Memory B cell (primary cell): ENCODE measurements around the gene LARGE1.
A peak's percentile ranks its signal among the peaks of the same experiment; 100 is the strongest.

Source experiments
- ATAC-seq: fragments of 150-1000 bp; cut with Tn5 transposase; 2 replicates; pipeline ENCODE4 v1.10.0; 2021; ENCODE audit warnings: low read depth, mild to moderate bottlenecking, moderate library complexity
- DNase-seq, 2 donors: peaks; one replicate each; pipeline ENCODE4 v3.0.0; 2022; ENCODE audit warnings: low spot score in 2 of 2
- H3K27ac Mint-ChIP-seq: one replicate; pipeline ENCODE4 v1.8.0; 2022; ENCODE audit warnings: mild to moderate bottlenecking, moderate library complexity, mixed read lengths
- H3K27me3 Mint-ChIP-seq: one replicate; pipeline ENCODE4 v1.8.0; 2022; ENCODE audit warnings: mixed read lengths
- H3K36me3 Mint-ChIP-seq: one replicate; pipeline ENCODE4 v1.8.0; 2022; ENCODE audit warnings: mild to moderate bottlenecking, mixed read lengths
- H3K4me1 Mint-ChIP-seq: one replicate; pipeline ENCODE4 v1.8.0; 2022; ENCODE audit warnings: mixed read lengths
- H3K4me3 Mint-ChIP-seq: one replicate; pipeline ENCODE4 v1.8.0; 2022; ENCODE audit warnings: mild to moderate bottlenecking, moderate library complexity, mixed read lengths
- H3K9me3 Mint-ChIP-seq: one replicate; pipeline ENCODE4 v1.8.0; 2022; ENCODE audit warnings: mixed read lengths

LARGE1 gene

DNA sequence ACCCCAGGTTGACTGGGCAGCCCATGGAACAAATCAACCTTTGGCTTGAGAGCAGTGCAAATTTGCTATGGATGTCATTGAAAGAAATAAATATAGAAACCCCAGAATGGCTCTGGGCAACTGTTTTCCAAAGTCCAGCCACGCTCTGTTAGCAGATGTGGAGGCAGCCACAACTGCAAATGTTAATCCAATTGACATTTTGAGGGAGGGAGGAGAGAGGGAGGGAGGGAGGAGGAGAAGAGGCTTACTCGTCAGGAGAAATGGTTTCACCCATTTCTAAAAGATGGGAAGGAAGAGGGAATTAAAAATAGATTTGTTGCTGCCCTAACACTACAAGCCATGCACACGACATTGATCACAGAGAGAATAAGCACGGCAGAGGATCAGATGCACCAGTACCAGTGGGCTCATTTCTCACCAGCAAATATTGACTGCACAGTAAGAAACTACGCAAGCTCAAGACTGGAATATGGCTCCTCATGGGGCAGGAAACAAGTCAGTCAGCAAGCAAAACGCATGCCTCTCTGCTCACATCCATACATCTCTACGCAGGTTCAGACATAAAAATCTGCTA is 229.1 kb downstream of the LARGE1 start:
- Mint-ChIP-seq H3K4me3 (no peak overlapping the region), H3K27me3 (peaks cover 3% of the 10 kb centered on the region), H3K27ac (no peak overlapping the region), H3K4me1 (peaks cover 5% of the 10 kb centered on the region), H3K36me3 (peaks cover 14% of the 10 kb centered on the region), H3K9me3 (no peaks in the 10 kb centered on the region)
- ATAC-seq: no peak
- no peak for DNase-seq

DNA sequence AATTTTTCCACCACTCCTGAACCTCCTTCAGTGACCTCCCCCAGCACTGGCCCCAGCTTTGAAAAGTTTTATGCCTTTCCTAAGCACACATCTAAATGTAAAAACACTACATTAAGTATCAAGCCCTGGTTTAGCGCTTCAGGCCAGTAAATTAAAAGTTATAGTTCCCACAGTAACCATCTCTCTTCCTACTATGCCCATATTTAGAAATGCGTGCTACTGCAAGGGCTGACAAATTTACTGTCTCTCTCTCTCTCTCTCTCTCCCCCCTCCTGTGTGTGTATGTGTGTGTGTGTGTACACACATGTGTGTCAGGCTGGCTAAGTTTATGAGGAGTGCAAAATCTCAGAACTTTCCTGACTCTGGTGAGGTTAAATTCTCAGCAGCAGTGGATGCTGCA is 231.4 kb downstream of the LARGE1 start:
- Mint-ChIP-seq H3K36me3 (peaks cover 14% of the 10 kb centered on the region), H3K27me3 (peaks cover 3% of the 10 kb centered on the region), H3K4me1 (peaks cover 8% of the 10 kb centered on the region), H3K9me3 (no peaks in the 10 kb centered on the region), H3K4me3 (no peak overlapping the region), H3K27ac (no peak overlapping the region)
- ATAC-seq: no peak
- DNase-seq: no peak

DNA sequence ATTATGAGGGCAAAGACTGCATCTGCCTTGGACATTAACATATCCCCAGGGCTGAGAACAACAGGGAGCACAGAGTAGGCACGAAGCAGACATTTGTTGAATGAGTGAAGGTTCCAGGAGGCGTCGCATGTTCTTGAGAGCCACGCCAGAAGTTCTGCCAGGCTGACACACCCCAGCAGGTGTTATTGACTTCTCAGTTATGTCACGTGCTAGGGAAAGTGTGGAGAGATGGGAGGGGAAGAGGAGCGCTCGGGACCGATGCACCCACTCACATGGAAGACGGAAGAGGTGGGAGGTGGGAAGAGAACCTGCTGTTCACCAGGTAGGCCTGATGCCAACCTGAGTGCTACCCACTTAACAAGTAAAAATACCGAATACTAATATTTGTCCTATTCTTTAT is 232.8 kb downstream of the LARGE1 start:
- Mint-ChIP-seq H3K27ac (no peak overlapping the region), H3K4me3 (no peak overlapping the region), H3K4me1 (peaks cover 8% of the 10 kb centered on the region), H3K27me3 (peaks cover 3% of the 10 kb centered on the region), H3K36me3 (peaks cover 12% of the 10 kb centered on the region), H3K9me3 (peaks cover 1% of the 10 kb centered on the region)
- no peak for DNase-seq
- no peak for ATAC-seq

DNA sequence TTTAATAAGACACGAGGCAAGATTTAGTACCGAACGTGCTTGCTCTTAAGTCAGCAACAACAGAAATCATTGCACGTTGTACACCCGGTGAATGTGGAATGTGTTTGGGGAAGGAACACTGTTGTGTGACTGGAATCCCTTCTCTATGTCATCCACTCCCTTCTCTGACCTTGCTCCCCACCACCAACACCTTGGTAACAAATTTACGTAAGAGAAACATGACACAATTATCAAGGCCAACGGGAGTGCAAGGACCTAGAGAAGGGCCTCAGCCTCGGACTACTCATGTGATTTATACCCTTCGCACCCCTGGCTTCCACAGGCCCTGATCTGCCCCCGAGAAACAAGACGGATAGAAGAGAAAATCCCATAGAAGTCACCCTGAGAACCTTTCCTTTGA is 236.2 kb downstream of the LARGE1 start:
- Mint-ChIP-seq H3K9me3 (peaks cover 3% of the 10 kb centered on the region), H3K36me3 (peaks cover 7% of the 10 kb centered on the region), H3K4me3 (no peak overlapping the region), H3K27me3 (no peaks in the 10 kb centered on the region), H3K4me1 (peaks cover 7% of the 10 kb centered on the region), H3K27ac (no peak overlapping the region)
- ATAC-seq (no peak), DNase-seq (no peak)

DNA sequence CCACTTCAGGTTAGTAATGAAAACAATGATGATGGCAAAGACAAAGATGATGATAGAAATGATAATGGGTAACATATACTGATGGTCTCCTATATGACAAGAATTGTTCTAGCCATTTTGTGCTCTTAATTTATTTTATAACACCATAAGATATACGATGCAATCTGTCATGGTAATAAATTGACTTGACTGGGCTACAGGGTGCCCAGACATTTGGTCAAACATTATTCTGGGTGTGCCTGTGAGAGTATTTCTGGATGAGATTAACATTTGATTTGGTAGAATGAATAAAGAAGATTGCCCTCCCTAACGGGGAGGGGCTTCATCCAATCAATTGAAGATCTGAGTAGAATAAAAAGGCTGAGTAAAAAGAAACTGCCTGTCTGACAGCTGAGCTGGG is 237.3 kb downstream of the LARGE1 start:
- no peak overlapping the region for H3K4me3 Mint-ChIP-seq

DNA sequence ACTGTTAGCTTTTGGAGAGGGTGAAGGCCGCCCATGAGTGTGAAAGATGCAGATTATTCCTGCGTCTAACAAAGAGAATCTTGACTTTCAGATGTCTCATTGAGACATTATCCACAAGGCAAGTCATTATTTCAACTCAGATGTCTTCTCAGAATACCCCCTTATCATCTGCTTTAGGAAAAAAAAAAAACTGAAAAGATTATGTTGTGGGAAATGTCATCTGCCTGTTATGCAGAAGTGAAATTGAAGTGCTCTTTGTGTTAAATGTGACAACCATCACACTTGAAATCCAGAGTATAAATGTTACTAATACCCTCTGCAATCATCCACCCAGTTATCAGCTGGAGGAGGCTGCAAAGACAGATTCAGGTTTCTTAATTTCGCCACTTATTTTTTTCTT is 239.6 kb downstream of the LARGE1 start:
- Mint-ChIP-seq H3K36me3 (peaks cover 1% of the 10 kb centered on the region), H3K9me3 (peaks cover 3% of the 10 kb centered on the region), H3K4me1 (peaks cover 7% of the 10 kb centered on the region), H3K27me3 (no peaks in the 10 kb centered on the region), H3K4me3 (no peak overlapping the region), H3K27ac (no peak overlapping the region)
- DNase-seq: no peak
- no peak for ATAC-seq

More for the DNA sequence above, 237.3 kb downstream of the LARGE1 start:
- H3K9me3 Mint-ChIP-seq: peaks cover 3% of the 10 kb centered on the region
- peaks cover 7% of the 10 kb centered on the region for H3K4me1 Mint-ChIP-seq
- H3K27me3 Mint-ChIP-seq: no peaks in the 10 kb centered on the region
- no peak for DNase-seq
- peaks cover 4% of the 10 kb centered on the region for H3K36me3 Mint-ChIP-seq
- ATAC-seq: no peak
- no peak overlapping the region for H3K27ac Mint-ChIP-seq

DNA sequence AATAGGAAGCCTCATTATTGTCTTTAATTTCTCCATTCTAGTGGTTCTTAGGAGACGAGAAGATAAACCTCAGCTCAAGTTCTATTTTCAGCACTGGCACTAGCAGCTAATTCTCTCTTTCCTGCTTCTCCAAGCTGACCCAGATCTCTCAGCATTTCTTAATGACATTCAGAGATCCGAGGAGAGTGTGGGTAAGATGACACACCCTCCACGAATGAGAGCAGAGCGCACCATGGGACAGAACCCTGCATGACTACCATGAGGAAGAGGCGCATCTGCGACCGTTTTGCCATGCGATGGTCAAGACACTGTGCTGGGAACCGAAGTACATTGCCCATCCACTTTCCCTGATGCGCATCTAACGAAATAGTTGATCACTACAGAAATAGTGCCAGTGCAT is 241.8 kb downstream of the LARGE1 start:
- no peak for DNase-seq
- no peak overlapping the region for H3K4me3 Mint-ChIP-seq
- no peaks in the 10 kb centered on the region for H3K27me3 Mint-ChIP-seq
- peaks cover 1% of the 10 kb centered on the region for H3K36me3 Mint-ChIP-seq
- H3K9me3 Mint-ChIP-seq: peaks cover 3% of the 10 kb centered on the region
- no peak overlapping the region for H3K27ac Mint-ChIP-seq
- H3K4me1 Mint-ChIP-seq: peaks cover 5% of the 10 kb centered on the region
- no peak for ATAC-seq

DNA sequence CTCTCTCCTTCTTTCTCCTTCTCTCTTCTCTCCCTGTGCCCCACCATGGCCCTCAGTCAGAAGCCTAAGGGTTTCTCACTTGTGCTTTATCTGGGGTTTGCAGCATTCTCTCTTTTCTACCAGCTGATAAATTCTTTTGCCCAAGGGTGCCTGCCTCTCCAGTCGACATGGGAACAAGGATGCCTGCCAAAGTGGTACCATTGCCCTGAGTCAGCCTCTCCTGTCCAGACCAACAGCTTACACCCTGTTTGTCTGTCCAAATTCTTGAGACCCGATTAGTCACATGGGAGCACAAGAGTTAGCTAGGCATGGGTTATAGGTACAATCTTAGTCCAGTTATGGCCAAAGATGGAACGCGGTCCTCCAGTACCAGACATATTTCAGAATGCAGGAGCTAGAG is 242.7 kb downstream of the LARGE1 start:
- no peak overlapping the region for H3K27ac Mint-ChIP-seq
- no peaks in the 10 kb centered on the region for H3K36me3 Mint-ChIP-seq
- no peak overlapping the region for H3K4me3 Mint-ChIP-seq
- peaks cover 1% of the 10 kb centered on the region for H3K9me3 Mint-ChIP-seq
- H3K4me1 Mint-ChIP-seq: peaks cover 5% of the 10 kb centered on the region
- no peaks in the 10 kb centered on the region for H3K27me3 Mint-ChIP-seq
- no peak for ATAC-seq
- DNase-seq: no peak

DNA sequence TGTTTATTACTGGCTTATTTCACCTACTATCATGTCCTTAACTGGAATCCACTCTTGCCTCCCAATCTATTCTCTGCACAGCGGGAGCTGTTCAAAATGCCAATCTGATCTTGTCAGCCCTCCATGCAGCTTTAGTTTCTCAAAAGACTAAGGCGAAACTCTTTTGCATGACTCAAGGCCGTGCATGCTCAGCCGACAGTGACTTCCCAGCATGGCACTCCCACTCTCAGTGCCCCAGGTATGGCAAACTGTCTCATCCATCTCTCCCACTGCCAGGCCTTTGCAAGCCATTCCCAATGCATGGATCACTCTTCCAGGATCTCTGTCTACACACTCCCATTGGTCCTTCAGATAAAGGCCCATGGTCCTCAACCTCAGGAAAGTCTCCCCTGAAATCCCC is 245.9 kb downstream of the LARGE1 start:
- H3K4me3 Mint-ChIP-seq: no peak overlapping the region
- ATAC-seq: no peak

DNA sequence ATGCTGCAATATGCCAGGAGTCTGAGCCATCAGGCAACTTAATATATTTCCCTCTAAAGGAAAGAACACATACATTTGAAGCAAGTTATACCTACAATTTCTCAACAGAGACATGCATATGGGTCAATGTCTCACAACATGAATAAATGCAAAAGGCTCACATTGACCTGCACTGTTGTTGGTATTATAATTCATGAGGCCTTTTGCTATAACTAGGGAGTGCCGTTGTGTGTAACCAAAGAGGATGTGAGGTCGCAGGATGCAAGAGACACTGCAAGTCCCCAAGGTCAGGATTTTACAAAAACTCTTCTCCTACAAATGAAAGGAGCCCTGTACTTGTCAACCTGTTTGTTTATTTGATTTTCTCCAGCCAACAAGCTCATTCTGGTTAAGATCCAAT is 250.5 kb downstream of the LARGE1 start:
- Mint-ChIP-seq H3K4me1 (peaks cover 24% of the 10 kb centered on the region), H3K4me3 (no peak overlapping the region), H3K36me3 (peaks cover 4% of the 10 kb centered on the region), H3K27ac (peak overlapping the region; percentile 10), H3K27me3 (peaks cover 3% of the 10 kb centered on the region), H3K9me3 (no peaks in the 10 kb centered on the region)
- DNase-seq: no peak
- no peak for ATAC-seq

More for the DNA sequence above, 245.9 kb downstream of the LARGE1 start:
- Mint-ChIP-seq H3K36me3 (no peaks in the 10 kb centered on the region), H3K4me1 (peaks cover 8% of the 10 kb centered on the region), H3K9me3 (no peaks in the 10 kb centered on the region), H3K27me3 (no peaks in the 10 kb centered on the region), H3K27ac (no peak overlapping the region)
- DNase-seq: no peak

DNA sequence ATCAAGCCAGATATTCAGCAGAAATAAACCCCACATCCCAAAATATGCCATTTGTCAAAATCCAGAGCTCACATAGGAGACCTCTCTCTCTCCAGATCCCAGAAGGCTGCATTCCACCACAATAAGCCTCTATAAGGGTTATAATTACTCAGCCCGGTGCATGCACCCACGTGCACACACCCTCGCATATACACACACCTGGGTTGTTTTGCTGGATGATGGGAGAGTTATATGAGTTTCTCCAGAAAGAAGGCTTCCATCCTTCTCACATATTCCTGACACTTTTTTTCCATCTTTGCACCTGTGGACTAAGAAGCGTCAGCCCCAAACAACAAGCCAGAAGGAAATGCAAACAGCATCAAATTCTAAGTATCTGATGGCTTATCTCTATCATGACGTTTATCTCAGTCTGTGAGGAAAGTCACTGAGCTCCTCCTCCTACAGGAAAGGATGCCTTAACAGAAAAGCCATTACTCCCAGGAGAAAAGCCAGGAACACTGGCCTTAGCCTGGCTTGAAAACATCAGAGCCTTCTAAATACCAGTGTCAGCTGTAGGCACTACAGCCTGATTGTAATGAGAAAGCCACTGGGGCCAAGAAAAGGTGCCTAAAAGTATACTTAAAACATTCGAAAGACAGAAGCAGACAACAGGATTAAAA is 253.2 kb downstream of the LARGE1 start:
- H3K4me1 Mint-ChIP-seq: peaks cover 29% of the 10 kb centered on the region
- H3K27ac Mint-ChIP-seq: no peak overlapping the region
- no peak overlapping the region for H3K4me3 Mint-ChIP-seq

DNA sequence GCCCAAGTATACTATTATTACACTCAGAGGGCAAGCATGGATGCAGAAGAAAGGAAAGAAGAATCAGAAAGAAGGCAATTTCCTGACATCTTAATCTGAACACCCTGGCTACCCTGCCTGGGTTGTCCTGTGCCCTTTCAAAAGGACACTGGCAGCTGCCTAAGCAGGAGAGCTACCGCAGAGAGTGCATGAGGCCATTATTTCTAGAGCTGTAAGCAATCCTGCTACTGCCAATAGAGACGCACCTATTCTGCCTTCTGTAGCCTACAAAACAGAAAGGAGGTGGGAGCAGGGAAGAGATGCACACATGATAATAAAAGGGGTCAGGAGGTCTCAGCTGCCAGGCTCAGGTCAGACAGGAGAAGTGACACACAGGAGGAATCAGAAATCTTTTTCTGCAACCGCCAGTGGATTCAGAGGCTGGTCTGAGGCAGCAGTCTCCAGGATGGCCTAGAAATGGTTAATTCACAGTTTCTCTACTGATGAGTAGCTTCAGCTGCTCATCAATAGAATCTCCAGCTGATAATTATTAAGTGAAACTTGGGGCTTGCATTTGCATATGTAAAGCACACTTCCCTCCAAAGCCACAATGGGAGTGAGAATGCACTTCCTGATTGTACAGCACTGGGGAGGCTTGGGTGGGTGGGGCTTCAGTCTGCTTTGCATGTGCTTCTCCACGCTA is 253.9 kb downstream of the LARGE1 start:
- Mint-ChIP-seq H3K4me3 (no peak overlapping the region), H3K27me3 (peaks cover 8% of the 10 kb centered on the region), H3K9me3 (no peaks in the 10 kb centered on the region), H3K4me1 (peaks cover 29% of the 10 kb centered on the region), H3K27ac (no peak overlapping the region), H3K36me3 (peaks cover 4% of the 10 kb centered on the region)
- ATAC-seq (peak; percentile 97), DNase-seq (no peak)

More for the DNA sequence above, 253.2 kb downstream of the LARGE1 start:
- peaks cover 4% of the 10 kb centered on the region for H3K36me3 Mint-ChIP-seq
- no peaks in the 10 kb centered on the region for H3K9me3 Mint-ChIP-seq
- peaks cover 8% of the 10 kb centered on the region for H3K27me3 Mint-ChIP-seq
- DNase-seq (no peak), ATAC-seq (no peak)

DNA sequence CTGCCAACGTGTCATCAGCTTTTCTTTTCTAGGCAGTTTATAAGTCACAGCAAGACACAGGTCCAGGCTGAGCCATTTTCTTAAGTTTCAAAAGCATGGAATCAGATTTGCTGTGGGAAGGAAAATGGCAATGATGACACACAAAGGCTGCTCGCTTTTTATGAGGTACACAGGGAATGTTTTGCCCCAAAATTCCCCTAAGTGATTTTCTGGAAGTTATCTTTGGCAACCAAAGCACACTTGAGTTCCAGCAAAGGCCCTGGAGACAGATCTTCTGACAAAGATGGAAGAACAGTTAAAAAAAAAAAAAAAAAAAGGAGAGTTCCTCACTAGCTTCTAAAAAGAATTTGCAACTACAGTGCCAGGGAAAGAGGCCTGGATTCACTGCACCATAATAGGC is 260.8 kb downstream of the LARGE1 start:
- H3K9me3 Mint-ChIP-seq: peaks cover 7% of the 10 kb centered on the region
- ATAC-seq (no peak), DNase-seq (no peak)
- peaks cover 5% of the 10 kb centered on the region for H3K27me3 Mint-ChIP-seq
- no peak overlapping the region for H3K27ac Mint-ChIP-seq
- peaks cover 12% of the 10 kb centered on the region for H3K36me3 Mint-ChIP-seq
- H3K4me3 Mint-ChIP-seq: no peak overlapping the region
- H3K4me1 Mint-ChIP-seq: peaks cover 5% of the 10 kb centered on the region

DNA sequence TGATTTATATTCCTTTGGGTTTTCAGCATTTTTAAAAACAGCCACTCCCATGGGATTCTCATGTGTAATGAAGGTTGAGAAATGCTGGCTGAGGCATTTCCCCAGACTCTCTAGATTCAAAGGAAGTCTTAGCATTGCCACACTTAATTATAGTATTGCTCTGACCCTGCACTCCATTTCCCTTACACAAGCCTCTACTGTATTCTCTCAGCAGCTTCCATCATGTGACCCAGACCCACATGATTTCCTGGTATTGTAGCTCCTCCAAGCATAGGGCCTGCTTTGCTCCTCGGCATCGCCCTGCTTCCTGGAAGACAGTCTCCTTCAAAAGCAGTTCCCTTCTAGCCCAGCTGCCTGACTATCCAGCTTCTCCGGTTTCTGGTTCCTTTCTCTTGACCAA is 261.5 kb downstream of the LARGE1 start:
- peaks cover under 1% of the 10 kb centered on the region for H3K4me1 Mint-ChIP-seq
- H3K36me3 Mint-ChIP-seq: peaks cover 12% of the 10 kb centered on the region
- peaks cover under 1% of the 10 kb centered on the region for H3K27me3 Mint-ChIP-seq
- no peak overlapping the region for H3K4me3 Mint-ChIP-seq
- H3K27ac Mint-ChIP-seq: no peak overlapping the region
- peaks cover 7% of the 10 kb centered on the region for H3K9me3 Mint-ChIP-seq
- ATAC-seq (no peak), DNase-seq (no peak)
